ENCODE results near the gene ESPNL.

ESPNL gene

GRCh38 chr2:238122287-238123217 is 22.4 kb downstream of the ESPNL start:
- CTCF ChIA-PET, result no interaction called here
- no peak overlapping the region for H3K27ac Mint-ChIP-seq
- no peaks in the 10 kb centered on the region for H3K9me3 Mint-ChIP-seq
- no peak overlapping the region for H3K4me3 Mint-ChIP-seq
- DNase-seq, result no peak
- peaks cover 27% of the 10 kb centered on the region for H3K27me3 Mint-ChIP-seq
- no peaks in the 10 kb centered on the region for H3K36me3 Mint-ChIP-seq
- H3K4me1 Mint-ChIP-seq, result no peaks in the 10 kb centered on the region

DNA sequence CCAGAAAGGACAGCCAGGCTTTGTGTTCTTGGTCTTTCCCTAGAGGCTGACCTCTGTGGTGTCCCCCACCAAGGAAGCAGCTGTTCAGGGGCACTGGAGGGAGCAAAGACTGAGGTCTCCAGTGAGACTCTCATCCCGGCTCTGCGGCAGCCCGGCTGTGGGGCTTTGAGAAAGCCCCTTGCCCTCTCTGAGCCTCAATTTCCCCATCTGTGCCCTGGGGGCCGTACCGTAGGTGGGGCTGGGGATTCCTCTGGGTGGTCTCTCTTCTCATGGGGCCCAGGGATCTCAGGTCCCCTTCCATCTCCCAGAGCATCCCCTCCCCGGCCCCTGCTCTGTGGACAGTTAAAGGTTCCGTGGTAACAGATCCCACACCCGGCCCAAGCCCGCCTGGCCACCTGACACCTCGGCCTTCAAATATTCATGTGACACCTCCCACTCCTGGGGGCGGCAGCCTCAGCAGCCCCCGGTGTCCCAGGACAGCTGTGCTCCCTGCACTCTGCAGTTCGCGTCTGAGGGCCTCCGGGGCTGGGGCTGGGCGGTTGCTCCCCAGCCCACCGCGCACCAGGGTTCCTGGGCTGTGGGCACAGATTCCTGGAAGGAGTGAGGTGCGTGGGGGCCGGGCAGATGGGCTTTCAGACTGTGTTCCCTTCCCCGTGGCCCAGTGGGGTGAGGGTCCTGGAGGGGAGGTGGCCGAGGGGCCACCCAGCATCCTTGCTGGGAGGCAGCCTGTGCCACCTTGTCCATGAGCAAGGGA is 23.3 kb downstream of the ESPNL start:
- no peak overlapping the region for H3K4me3 Mint-ChIP-seq
- CTCF ChIA-PET, result no interaction called here
- H3K27ac Mint-ChIP-seq, result no peak overlapping the region
- no peaks in the 10 kb centered on the region for H3K9me3 Mint-ChIP-seq
- no peaks in the 10 kb centered on the region for H3K36me3 Mint-ChIP-seq
- DNase-seq, result no peak
- H3K27me3 Mint-ChIP-seq, result peaks cover 19% of the 10 kb centered on the region
- no peaks in the 10 kb centered on the region for H3K4me1 Mint-ChIP-seq

DNA sequence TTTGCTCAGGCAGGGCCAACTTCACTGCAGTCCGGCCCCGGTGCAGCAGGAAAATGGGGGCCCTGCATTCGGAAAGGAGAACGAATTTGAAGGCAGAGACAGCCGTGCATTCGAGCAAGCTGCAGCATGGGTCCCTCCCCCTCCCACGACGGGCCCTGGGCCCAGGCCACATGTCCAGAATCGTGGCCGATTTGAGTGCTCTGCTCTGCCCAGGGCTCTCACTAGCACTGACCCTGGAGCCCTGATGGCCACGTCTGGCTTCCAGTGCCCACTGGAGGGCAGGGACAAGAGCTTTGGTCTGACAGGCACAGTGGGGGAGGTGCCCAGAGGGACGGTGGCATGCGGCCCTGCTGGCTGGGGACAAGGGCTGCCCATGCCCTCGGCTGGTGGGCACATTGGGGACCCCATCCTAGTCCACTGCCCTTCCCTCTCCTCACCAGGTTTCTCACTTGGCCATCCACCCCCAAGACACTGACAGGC is 23.9 kb downstream of the ESPNL start:
- Mint-ChIP-seq H3K4me1 (no peaks in the 10 kb centered on the region), H3K36me3 (no peaks in the 10 kb centered on the region), H3K27ac (no peak overlapping the region), H3K9me3 (no peaks in the 10 kb centered on the region), H3K4me3 (no peak overlapping the region), H3K27me3 (peaks cover 13% of the 10 kb centered on the region)
- no peak for DNase-seq
- CTCF ChIA-PET, result no interaction called here

DNA sequence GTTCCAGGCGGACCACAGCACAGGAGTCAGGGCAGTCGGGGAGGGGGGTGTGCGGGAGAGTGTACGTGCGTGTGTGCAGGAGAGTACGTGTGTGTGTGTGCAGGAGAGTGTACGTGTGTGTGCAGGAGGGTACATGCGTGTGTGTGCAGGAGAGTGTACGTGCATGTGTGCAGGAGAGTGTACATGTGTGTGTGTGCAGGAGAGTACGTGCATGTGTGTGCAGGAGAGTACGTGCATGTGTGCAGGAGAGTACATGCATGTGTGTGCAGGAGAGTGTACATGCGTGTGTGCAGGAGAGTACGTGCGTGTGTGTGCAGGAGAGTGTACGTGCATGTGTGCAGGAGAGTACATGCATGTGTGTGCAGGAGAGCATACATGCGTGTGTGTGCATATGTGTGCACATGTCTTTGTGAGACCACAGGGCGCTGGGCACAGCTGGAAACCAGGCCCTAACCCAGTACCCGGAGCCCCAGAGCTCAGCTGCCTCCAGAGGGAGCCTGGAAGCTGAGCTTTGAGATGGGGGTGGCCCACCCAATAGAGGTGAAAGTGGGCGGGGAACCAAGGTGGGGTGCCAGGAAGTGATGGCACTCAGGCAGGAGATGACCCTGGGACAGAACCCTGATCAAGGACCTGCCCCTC is 24.5 kb downstream of the ESPNL start:
- CTCF ChIA-PET, result no interaction called here
- peaks cover 7% of the 10 kb centered on the region for H3K27me3 Mint-ChIP-seq
- no peaks in the 10 kb centered on the region for H3K9me3 Mint-ChIP-seq
- H3K27ac Mint-ChIP-seq, result no peak overlapping the region
- no peak overlapping the region for H3K4me3 Mint-ChIP-seq
- no peaks in the 10 kb centered on the region for H3K4me1 Mint-ChIP-seq
- no peaks in the 10 kb centered on the region for H3K36me3 Mint-ChIP-seq
- no peak for DNase-seq

DNA sequence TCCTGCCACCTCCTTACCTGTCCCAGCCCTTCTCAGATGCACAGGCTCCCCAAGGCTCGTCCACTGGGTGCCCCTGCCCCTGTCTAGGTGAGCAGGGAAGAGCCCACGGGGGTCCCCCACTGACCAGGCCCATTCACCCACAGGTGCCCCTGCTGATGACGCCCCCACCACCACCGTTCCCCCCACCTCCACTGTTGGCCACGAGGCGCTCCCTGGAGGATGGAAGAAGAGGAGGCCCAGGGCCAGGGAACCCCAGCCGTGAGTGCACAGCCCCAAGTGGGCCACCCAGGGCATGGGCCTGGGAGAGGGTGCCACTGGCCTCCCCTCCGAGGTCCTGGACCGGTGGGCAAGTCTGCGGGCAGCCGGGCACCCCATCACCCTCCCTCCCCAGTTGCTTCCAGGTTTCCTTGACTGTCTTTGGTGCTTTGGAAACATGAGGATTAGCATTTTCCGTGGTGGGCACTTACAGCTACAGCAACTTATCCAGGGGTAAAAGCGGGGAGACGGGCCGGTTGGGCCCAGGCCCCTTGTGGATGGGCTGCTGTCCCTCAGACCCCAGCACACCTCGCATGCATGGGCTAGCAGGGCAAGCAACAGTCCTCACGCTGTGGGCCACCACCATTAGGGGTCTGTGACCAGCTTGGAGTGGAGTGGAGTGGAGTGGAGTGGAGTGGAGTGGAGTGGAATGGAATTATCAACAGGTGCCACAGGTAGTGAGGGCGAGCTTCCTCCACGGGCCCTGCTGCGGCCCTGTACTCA is 25.2 kb downstream of the ESPNL start:
- Mint-ChIP-seq H3K4me1 (no peaks in the 10 kb centered on the region), H3K27me3 (no peaks in the 10 kb centered on the region), H3K9me3 (no peaks in the 10 kb centered on the region), H3K36me3 (no peaks in the 10 kb centered on the region), H3K27ac (no peak overlapping the region), H3K4me3 (no peak overlapping the region)
- CTCF ChIA-PET, result no interaction called here
- no peak for DNase-seq

DNA sequence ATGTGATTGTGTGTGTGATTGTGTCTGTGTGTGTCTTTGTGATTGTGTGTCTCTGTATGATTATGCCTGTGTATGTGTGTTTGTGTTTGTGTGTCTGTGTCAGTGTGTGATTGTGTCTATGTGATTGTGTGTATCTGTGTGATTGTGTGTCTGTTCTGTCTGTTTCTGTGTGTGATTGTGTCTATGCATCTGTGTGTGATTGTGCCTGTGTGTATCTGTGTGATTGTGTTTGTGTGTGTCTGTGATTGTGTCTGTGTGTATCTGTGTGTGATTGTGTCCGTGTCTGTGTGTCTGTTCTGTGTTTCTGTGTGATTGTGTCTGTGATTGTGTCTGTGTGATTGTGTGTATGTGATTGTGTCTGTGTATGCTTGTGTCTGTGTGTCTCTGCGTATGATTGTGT is 26.2 kb downstream of the ESPNL start:
- H3K27me3 Mint-ChIP-seq, result no peaks in the 10 kb centered on the region
- H3K27ac Mint-ChIP-seq, result no peak overlapping the region
- DNase-seq, result no peak
- no peaks in the 10 kb centered on the region for H3K9me3 Mint-ChIP-seq
- CTCF ChIA-PET, result no interaction called here
- H3K4me3 Mint-ChIP-seq, result no peak overlapping the region
- no peaks in the 10 kb centered on the region for H3K4me1 Mint-ChIP-seq
- no peaks in the 10 kb centered on the region for H3K36me3 Mint-ChIP-seq

DNA sequence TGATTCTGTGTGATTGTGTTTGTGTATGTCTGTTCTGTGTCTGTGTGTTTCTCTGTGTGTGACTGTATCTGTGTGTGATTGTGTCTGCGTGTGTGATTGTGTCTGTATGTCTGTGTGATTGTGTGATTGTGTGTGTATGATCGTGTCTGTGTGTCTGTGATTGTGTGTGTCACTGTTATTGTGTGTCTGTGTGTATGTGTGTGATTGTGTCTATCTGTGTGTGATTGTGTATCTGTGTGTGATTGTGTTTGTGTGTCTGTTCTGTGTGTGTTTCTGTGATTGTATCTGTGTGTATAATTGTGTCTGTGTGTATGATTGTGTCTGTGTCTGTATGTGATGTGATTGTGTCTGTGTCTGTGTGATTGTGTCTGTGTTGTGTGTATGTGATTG is 26.6 kb downstream of the ESPNL start:
- no peaks in the 10 kb centered on the region for H3K27me3 Mint-ChIP-seq
- no peaks in the 10 kb centered on the region for H3K4me1 Mint-ChIP-seq
- no peaks in the 10 kb centered on the region for H3K36me3 Mint-ChIP-seq
- CTCF ChIA-PET, result interaction anchor here (1.0 kb wide), 2 partner anchors 11 to 37 kb away, joined by 3 to 4 read pairs; partner anchors contain the start of gene KLHL30
- no peak overlapping the region for H3K4me3 Mint-ChIP-seq
- no peaks in the 10 kb centered on the region for H3K9me3 Mint-ChIP-seq
- no peak for DNase-seq
- H3K27ac Mint-ChIP-seq, result no peak overlapping the region

DNA sequence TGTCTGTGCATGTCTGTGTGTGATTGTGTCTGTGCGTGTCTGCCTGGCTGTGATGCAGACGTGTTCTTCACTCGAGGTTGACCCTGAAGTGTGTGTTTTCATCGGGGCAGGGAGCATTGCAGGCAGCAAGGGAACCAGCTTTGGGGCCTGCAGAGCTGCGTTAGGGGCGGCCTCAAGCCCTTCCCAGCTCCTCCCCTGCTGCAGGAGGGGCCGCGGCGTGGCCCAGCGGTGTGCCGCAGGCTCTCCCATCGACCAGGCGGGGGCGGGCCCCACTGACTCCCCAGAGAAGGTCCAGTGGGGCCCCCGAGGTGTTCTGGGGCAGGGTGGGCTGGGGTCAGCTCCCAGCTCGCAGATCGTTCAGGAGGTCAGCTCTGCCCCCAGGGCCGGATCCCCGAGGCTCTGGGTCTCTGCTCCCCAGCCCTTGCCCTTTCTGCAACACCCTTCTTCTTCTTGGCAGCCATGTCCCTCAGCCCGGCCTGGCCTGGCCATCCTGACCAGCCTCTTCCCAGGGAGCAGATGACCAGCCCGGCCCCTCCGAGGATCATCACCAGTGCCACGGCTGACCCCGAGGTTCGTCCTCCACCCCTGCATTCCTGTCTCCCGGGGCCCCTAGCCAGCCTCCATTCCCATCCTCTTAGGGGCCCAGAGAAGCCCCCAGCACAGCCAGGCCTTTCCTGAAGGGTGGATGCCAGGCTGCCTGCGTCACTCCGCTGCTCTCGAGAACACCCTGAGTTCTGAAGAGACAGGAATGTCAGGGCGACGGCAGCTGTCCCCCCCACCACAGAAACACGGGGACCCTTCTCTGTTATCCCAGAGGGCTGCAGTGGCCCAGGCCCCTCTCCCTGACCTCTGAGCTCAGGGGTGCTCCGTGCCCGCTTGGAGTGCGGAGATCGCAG is 27.3 kb downstream of the ESPNL start:
- no peaks in the 10 kb centered on the region for H3K4me1 Mint-ChIP-seq
- no peaks in the 10 kb centered on the region for H3K36me3 Mint-ChIP-seq
- H3K4me3 Mint-ChIP-seq, result no peak overlapping the region
- no peaks in the 10 kb centered on the region for H3K9me3 Mint-ChIP-seq
- peak; percentile 37 for DNase-seq
- no peaks in the 10 kb centered on the region for H3K27me3 Mint-ChIP-seq
- CTCF ChIA-PET, result interaction anchor here (1.0 kb wide), 2 partner anchors 11 to 36 kb away, joined by 3 to 4 read pairs; partner anchors contain the start of gene KLHL30
- H3K27ac Mint-ChIP-seq, result no peak overlapping the region

- H3K27me3 Mint-ChIP-seq, result no peaks in the 10 kb centered on the region
- CTCF ChIA-PET, result no interaction called here
- no peaks in the 10 kb centered on the region for H3K36me3 Mint-ChIP-seq
- no peak for DNase-seq
- no peak overlapping the region for H3K4me3 Mint-ChIP-seq
- no peaks in the 10 kb centered on the region for H3K9me3 Mint-ChIP-seq
- H3K27ac Mint-ChIP-seq, result no peak overlapping the region
- H3K4me1 Mint-ChIP-seq, result no peaks in the 10 kb centered on the region
Measured at GRCh38 chr2:238128061-238128440, 27.9 kb downstream of the ESPNL start.

DNA sequence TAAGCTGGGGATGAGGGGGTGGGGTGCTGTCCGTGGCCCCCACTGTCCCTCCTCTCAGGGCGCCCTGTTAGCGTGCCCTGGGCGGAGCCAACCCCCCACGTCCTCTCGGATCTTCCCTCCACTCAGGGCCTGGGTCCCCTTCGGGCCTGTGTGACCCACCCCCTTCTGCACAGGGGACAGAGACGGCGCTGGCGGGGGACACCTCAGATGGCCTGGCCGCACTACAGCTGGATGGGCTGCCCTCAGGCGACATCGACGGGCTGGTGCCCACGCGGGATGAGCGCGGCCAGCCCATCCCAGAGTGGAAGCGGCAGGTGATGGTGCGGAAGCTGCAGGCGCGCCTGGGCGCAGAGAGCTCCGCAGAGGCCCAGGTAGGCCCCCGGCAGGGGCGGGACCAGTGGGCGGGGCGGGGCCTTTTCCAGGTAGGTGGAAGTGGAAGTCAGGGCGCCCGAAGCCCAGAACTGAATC is 28.4 kb downstream of the ESPNL start:
- no peak for DNase-seq
- H3K27ac Mint-ChIP-seq, result no peak overlapping the region
- no peaks in the 10 kb centered on the region for H3K9me3 Mint-ChIP-seq
- no peak overlapping the region for H3K4me3 Mint-ChIP-seq
- no peaks in the 10 kb centered on the region for H3K4me1 Mint-ChIP-seq
- no peaks in the 10 kb centered on the region for H3K36me3 Mint-ChIP-seq
- no peaks in the 10 kb centered on the region for H3K27me3 Mint-ChIP-seq
- CTCF ChIA-PET, result no interaction called here

DNA sequence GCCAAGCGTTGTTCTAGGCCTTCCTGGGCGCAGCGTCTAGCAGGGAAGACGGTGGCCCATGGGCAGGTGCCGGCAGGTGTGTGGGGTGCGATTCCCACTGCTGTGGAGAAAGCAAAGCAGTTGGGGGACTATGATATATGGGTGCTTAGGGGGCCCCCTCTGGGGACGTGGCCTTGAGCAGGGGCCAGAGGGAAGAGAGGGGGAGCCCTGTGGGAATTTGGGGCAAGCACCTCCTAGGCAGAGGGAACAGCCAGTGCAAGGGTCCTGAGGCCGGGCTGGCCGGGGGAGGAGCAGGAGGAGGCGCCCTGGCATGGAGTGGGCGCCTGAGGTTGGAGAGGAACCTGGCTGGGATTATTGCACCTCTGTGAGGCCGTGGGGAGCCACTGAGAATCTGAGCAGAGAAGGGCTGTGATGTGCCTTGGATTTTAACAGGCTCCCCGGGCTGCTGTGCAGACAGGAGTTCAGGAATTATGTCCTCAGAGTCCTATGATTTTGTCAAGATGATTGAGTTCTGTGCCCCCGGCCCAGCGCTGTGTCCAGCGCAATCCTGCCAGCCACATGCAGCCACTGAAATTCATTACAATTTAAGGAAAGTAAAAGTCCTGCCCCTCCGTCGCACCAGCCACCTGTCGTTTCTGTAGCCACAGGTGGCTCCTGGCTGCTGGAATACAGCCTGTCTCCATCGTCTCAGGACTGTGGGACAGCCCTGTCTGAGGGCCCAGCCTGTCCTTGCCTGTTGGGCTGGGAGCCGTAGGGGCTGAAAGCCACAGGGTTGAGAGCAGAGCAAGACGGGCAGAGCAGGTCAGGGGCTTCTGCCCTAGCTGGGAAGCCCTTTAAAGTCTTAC is 29.2 kb downstream of the ESPNL start:
- no peak overlapping the region for H3K4me3 Mint-ChIP-seq
- DNase-seq, result no peak
- H3K4me1 Mint-ChIP-seq, result no peaks in the 10 kb centered on the region
- no peaks in the 10 kb centered on the region for H3K9me3 Mint-ChIP-seq
- CTCF ChIA-PET, result interaction anchor here (1.1 kb wide), 1 partner anchor 20 kb away, joined by 3 read pairs; no protein-coding TSS in a partner anchor
- no peak overlapping the region for H3K27ac Mint-ChIP-seq
- no peaks in the 10 kb centered on the region for H3K27me3 Mint-ChIP-seq
- no peaks in the 10 kb centered on the region for H3K36me3 Mint-ChIP-seq

DNA sequence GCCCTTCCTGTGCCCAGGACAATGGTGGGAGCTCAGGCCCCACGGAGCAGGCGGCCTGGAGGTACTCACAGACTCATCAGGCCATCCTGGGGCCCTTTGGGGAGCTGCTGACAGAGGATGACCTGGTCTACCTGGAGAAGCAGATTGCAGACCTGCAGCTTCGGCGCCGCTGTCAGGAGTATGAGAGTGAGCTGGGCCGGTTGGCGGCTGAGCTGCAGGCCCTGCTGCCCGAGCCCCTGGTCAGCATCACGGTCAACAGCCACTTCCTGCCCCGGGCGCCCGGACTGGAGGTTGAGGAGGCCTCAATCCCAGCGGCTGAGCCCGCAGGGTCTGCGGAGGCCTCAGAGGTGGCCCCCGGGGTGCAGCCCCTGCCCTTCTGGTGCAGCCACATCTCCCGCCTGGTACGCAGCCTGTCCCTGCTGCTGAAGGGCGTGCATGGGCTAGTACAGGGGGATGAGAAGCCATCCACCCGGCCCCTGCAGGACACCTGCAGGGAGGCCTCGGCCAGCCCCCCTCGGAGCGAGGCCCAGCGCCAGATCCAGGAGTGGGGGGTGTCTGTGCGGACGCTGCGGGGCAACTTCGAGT is 30.1 kb downstream of the ESPNL start:
- Mint-ChIP-seq H3K9me3 (no peaks in the 10 kb centered on the region), H3K4me1 (no peaks in the 10 kb centered on the region), H3K27ac (no peak overlapping the region), H3K36me3 (no peaks in the 10 kb centered on the region), H3K27me3 (no peaks in the 10 kb centered on the region), H3K4me3 (no peak overlapping the region)
- no peak for DNase-seq
- CTCF ChIA-PET, result interaction anchor here (1.1 kb wide), 1 partner anchor 21 kb away, joined by 3 read pairs; no protein-coding TSS in a partner anchor

Data from activated naive CD4-positive, alpha-beta T cell treated with anti-CD3 and anti-CD28 coated beads, Interleukin-2, amount 10 ng/mL, durations not matched to agents 7 days and 5 days (primary cell).